ENCODE measurements around the gene TMEM175. TPM values are rescaled to one million over a fixed set of nuclear protein-coding genes. Genes with fewer than 3 reads are reported as not detected.
A peak's percentile ranks its signal among the peaks of the same experiment; 100 is the strongest.

The TMEM175 gene
- total and polyA plus RNA-seq, 8 donors, result 7.3 to 82.8 (median 19.5) TPM

DNA sequence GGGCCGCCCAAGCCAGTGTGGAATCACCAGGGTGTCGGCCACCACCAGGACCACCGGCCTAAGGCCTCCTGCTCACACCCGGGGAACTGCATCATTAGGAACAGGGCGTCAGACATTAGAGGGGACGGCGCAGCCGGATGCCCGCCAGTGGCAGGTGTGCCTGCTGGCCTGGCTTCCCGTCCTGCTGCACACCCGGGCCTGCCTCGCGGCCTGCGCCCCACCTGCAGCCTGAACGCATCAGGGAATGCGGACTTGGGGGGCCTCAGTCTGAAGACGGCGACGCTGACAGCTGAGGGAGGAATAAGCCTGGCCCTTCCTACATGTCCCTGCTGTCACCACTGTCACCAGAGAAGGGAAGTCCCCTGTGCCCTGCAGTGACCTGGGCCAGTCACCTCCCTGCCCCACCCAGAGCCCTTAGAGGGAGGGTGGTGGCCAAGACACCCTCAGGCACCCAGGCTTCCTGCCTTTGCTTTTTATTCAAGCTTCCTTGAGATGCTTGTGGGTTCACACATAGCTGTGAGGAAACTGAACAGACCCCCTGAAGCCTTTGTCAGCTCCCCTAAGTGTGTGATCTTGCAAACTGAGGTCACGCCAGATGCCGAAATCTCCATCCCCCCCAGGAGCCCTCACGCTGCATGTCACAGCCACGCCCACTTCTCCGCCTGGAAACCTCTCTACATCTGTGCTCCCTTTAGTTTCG lies 37.9 kb downstream of the TMEM175 start:
- H3K4me1 ChIP-seq, result peaks cover 39 to 59% (median 53%) of the 10 kb centered on the region in 4 donors
- peaks cover 13 to 23% (median 22%) of the 10 kb centered on the region in 4 donors for H3K36me3 ChIP-seq
- no peak for DNase-seq
- WGBS, 5 donors, result 90 to 95% (median 92%) methylated on average over 11 to 25 of the region's 25 CpGs
- H3K27ac ChIP-seq, result no peak overlapping the region
- intact Hi-C loops (cut with DNase I; ENCODE audit: low total_unique reads), result loop anchor here (5.0 kb wide), 1 partner anchor 33 kb away; no protein-coding TSS in a partner anchor
- H3K4me3 ChIP-seq, result no peak overlapping the region
- TF ChIP-seq POLR2A (IDR thresholded peaks at IDR 0.05) (no peak), POLR2AphosphoS5 (IDR thresholded peaks at IDR 0.05) (no peak), EP300 (IDR thresholded peaks at IDR 0.05) (no peak)
- TF ChIP-seq, protein P1, sequence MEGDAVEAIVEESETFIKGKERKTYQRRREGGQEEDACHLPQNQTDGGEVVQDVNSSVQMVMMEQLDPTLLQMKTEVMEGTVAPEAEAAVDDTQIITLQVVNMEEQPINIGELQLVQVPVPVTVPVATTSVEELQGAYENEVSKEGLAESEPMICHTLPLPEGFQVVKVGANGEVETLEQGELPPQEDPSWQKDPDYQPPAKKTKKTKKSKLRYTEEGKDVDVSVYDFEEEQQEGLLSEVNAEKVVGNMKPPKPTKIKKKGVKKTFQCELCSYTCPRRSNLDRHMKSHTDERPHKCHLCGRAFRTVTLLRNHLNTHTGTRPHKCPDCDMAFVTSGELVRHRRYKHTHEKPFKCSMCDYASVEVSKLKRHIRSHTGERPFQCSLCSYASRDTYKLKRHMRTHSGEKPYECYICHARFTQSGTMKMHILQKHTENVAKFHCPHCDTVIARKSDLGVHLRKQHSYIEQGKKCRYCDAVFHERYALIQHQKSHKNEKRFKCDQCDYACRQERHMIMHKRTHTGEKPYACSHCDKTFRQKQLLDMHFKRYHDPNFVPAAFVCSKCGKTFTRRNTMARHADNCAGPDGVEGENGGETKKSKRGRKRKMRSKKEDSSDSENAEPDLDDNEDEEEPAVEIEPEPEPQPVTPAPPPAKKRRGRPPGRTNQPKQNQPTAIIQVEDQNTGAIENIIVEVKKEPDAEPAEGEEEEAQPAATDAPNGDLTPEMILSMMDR (IDR thresholded peaks at IDR 0.05), result no peak
- peaks cover 0 to 16% (median 0%) of the 10 kb centered on the region in 3 donors for H3K27me3 ChIP-seq
- H3K9me3 ChIP-seq, result no peaks in the 10 kb centered on the region

DNA sequence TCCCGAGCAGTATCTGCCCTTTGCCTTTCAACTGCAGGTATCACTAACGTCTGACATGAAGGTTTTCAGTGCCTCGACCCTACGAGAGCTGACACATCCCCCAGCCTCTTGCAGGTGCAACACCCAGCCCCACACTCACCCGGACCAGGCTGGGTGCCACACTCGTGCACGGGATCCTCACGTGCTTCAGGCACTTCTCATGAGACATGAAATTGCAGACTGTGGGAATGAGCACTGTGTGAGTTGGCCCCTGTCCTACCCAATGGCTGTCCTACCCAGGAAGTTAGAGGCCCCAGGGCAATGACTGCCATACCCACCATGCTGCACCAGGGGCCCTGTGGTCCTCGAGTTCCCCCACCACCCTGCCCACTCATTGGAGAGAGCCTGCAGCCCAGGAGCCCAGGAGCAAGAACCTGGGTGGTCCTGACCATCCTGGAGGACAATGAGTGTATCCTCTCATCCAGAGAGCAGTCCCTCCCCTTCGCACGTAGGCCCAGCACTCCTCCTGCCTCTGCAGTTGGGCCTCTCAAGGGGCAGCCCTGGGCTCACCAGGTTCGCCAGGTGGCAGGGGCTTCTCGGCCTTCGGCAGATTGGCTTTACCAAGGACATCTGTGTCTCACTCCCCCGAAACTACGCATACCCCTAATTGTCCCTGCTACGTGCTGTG lies 38.7 kb downstream of the TMEM175 start:
- no peak for DNase-seq
- Histone ChIP-seq H3K4me1 (peaks cover 39 to 59% (median 53%) of the 10 kb centered on the region in 4 donors), H3K27me3 (peaks cover 0 to 16% (median 0%) of the 10 kb centered on the region in 3 donors), H3K9me3 (no peaks in the 10 kb centered on the region), H3K36me3 (peaks cover 7 to 15% (median 14%) of the 10 kb centered on the region in 4 donors), H3K27ac (no peak overlapping the region), H3K4me3 (no peak overlapping the region)
- intact Hi-C loops (cut with DNase I; ENCODE audit: low total_unique reads), result loop anchor here (5.0 kb wide), 1 partner anchor 34 kb away; no protein-coding TSS in a partner anchor
- 73 to 85% (median 81%) methylated on average over 16 to 17 of the region's 17 CpGs for WGBS, 5 donors
- TF ChIP-seq, protein P1 (IDR thresholded peaks at IDR 0.05), result no peak
- TF ChIP-seq POLR2AphosphoS5 (IDR thresholded peaks at IDR 0.05) (no peak), POLR2A (IDR thresholded peaks at IDR 0.05) (no peak), EP300 (IDR thresholded peaks at IDR 0.05) (no peak)

DNA sequence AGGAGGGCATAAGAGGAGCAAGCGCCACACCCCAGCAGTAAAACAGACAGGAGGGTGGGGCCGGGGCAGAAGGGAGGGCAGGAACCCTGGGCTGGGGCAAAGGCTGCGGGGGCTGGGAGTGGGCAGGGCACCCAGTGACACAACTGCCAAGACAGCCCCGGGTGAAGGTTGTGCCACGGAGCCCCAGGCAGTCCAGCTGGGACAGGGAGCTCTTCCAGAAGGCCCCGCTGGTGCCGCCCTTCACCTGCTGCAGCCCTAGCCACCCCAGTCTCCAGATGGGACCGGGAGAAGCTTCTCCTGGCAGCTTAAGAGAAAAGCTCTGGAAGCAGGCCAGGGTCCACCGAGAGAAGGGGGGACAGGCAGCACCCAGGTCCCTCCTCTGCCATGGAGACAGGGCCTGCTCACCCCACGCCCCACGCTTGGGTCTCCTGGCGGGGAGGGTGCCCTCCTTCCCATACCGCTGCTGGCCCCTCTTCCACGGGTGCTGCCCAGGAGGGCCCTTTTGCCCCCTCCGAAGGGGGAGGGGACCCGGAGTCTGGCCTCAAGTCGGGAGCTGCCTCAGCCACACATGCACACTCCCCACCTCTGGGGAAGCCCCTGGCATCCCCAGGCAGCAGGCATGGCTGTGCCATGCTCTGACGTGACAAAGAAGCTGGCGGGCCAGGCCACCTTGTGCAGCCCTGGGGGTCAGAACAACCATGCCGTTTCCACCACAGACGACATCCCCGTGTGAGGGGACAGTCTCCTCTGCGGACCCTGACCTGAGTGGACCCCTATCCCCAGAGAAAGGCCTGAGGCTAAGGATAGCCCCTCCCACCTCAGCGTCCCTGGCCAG lies 39.6 kb downstream of the TMEM175 start:
- peak in 1 of 2 donors; percentile 74 for DNase-seq
- intact Hi-C loops (cut with DNase I; ENCODE audit: low total_unique reads), result loop anchor here (5.0 kb wide), 1 partner anchor 35 kb away; no protein-coding TSS in a partner anchor
- TF ChIP-seq POLR2AphosphoS5 (IDR thresholded peaks at IDR 0.05) (no peak), EP300 (IDR thresholded peaks at IDR 0.05) (no peak), POLR2A (IDR thresholded peaks at IDR 0.05) (no peak)
- TF ChIP-seq, protein P1 (IDR thresholded peaks at IDR 0.05), result no peak
- Histone ChIP-seq H3K4me1 (peaks cover 39 to 59% (median 53%) of the 10 kb centered on the region in 4 donors), H3K27ac (peak overlapping the region in 1 of 5 donors; percentile 58), H3K4me3 (peak overlapping the region; percentile 75 to 98 (median 78)), H3K9me3 (no peaks in the 10 kb centered on the region), H3K36me3 (peaks cover 0 to 6% (median 5%) of the 10 kb centered on the region in 4 donors), H3K27me3 (peaks cover 0 to 16% (median 0%) of the 10 kb centered on the region in 3 donors)
- WGBS, 5 donors, result 32 to 52% (median 41%) methylated on average over 9 to 24 of the region's 24 CpGs
